Upper lobe of left lung (tissue), 6 donors: ENCODE measurements around the gene BMP8B. TPM values are rescaled to one million over a fixed set of nuclear protein-coding genes. Genes with fewer than 3 reads are reported as not detected.

Experiments
- ATAC-seq, 2 donors: fragments of 200-7000 bp; cut with Tn5 transposase; one replicate each; pipeline ENCODE4 v1.9.1; 2022; ENCODE audit warnings: mild to moderate bottlenecking in 2 of 2, moderate library complexity in 2 of 2; ENCODE audit not compliant: low FRiP score in 2 of 2
- DNase-seq, 2 donors: peaks; one replicate each; pipeline ENCODE4 v3.0.0-alpha.2; 2019 to 2020
- H3K27ac ChIP-seq, 4 donors: fragments of 200-600 bp; sonication (generic); one replicate each; pipeline ENCODE4 v1.5.1; 2016 to 2019
- H3K27me3 ChIP-seq, 4 donors: fragments of 200-600 bp; sonication (generic); one replicate each; pipeline ENCODE4 v1.5.1; 2017 to 2019
- H3K36me3 ChIP-seq, 4 donors: fragments of 200-600 bp; sonication (generic); one replicate each; pipeline ENCODE4 v1.5.1; 2016 to 2019
- H3K4me1 ChIP-seq, 4 donors: fragments of 200-600 bp; sonication (generic); one replicate each; pipeline ENCODE4 v1.5.1; 2018 to 2019
- H3K4me3 ChIP-seq, 4 donors: fragments of 200-600 bp; sonication (generic); one replicate each; pipeline ENCODE4 v1.5.1; 2017 to 2019; ENCODE audit warnings: mild to moderate bottlenecking in 2 of 4, moderate library complexity in 1 of 4
- H3K9me3 ChIP-seq, 4 donors: fragments of 200-600 bp; sonication (generic); one replicate each; pipeline ENCODE4 v1.5.1; 2018 to 2019
- CTCF ChIP-seq, 6 experiments: fragments of 450-650 bp in 4 of 6; fragments of 200-600 bp in 2 of 6; sonication (generic) in 2 of 6; IDR thresholded peaks; one replicate each; pipeline ENCODE4 v1.5.1; 2016 to 2019; ENCODE audit warnings: antibody characterized with exemption in 6 of 6
- EP300 ChIP-seq, 4 donors: sonication (generic); formaldehyde crosslinking; IDR thresholded peaks; one replicate each; pipeline ENCODE4 v1.5.1; 2017; ENCODE audit warnings: antibody characterized with exemption in 4 of 4, control low read depth in 2 of 4
- POLR2A ChIP-seq, 4 donors: fragments of 450-650 bp; IDR thresholded peaks; one replicate each; pipeline ENCODE4 v1.5.1; 2016 to 2017; ENCODE audit warnings: antibody characterized with exemption in 4 of 4, mild to moderate bottlenecking in 2 of 4
- POLR2AphosphoS5 ChIP-seq, 2 donors: sonication (generic); formaldehyde crosslinking; IDR thresholded peaks; one replicate each; pipeline ENCODE4 v1.5.1; 2017; ENCODE audit warnings: antibody characterized with exemption in 2 of 2
- WGBS, 2 donors: methylation state at CpG; one replicate each; pipeline ENCODE4 v1.1.5; 2017 to 2018; 5-methylcytosine and 5-hydroxymethylcytosine counted together
- total RNA-seq, 6 donors: library from RNA; depleted of rRNA in 4 of 6; stranded (reverse); fragments of >200 nt in 4 of 6; gene quantifications; one replicate each; pipeline versions ENCODE4 v1.1.0 to v1.2.1, GENCODE V29; 2016 to 2021
- donor health status: DM: no; HTN: no; CAD: no; lungs with moderate emphysema.
- donor health status: DM: no; HTN: yes; CAD: no; lungs with severe emphysema.

The BMP8B gene
- total RNA-seq, 6 donors from 2014 or later = 1.2 to 5.2 (median 2.3) TPM

GRCh38 chr1:39759436-39759726, 29.3 kb downstream of the BMP8B start:
- Histone ChIP-seq H3K36me3 (peaks cover 11 to 49% (median 33%) of the 10 kb centered on the region in 4 donors), H3K27me3 (no peaks in the 10 kb centered on the region), H3K9me3 (no peaks in the 10 kb centered on the region), H3K27ac (no peak overlapping the region), H3K4me1 (no peaks in the 10 kb centered on the region), H3K4me3 (no peak overlapping the region)
- DNase-seq (no peak), ATAC-seq (no peak)
- no peak for TF ChIP-seq EP300 (IDR thresholded peaks at IDR 0.05)
- TF ChIP-seq POLR2AphosphoS5 (IDR thresholded peaks at IDR 0.05) = no peak
- no peak for TF ChIP-seq POLR2A (IDR thresholded peaks at IDR 0.05)
- no peak for TF ChIP-seq CTCF (IDR thresholded peaks at IDR 0.05)

GRCh38 chr1:39758556-39759435, 29.9 kb downstream of the BMP8B start:
- TF ChIP-seq POLR2A (IDR thresholded peaks at IDR 0.05) (no peak), CTCF (IDR thresholded peaks at IDR 0.05) (no peak)
- no peaks in the 10 kb centered on the region for H3K9me3 ChIP-seq
- H3K36me3 ChIP-seq = peaks cover 16 to 54% (median 39%) of the 10 kb centered on the region in 4 donors
- ATAC-seq (no peak), DNase-seq (peak in 1 of 2 donors; percentile 39)
- H3K4me3 ChIP-seq = no peak overlapping the region
- 93 to 94% methylated on average over 6 to 11 of the region's 16 CpGs for WGBS, 2 donors
- H3K4me1 ChIP-seq = no peaks in the 10 kb centered on the region
- no peaks in the 10 kb centered on the region for H3K27me3 ChIP-seq
- no peak overlapping the region for H3K27ac ChIP-seq

- no peak overlapping the region for H3K27ac ChIP-seq
- no peaks in the 10 kb centered on the region for H3K9me3 ChIP-seq
- no peak overlapping the region for H3K4me3 ChIP-seq
- ATAC-seq (no peak), DNase-seq (no peak)
- WGBS, 2 donors = 81 to 91% methylated on average over 5 of the region's 5 CpGs
- H3K27me3 ChIP-seq = no peaks in the 10 kb centered on the region
- TF ChIP-seq CTCF (IDR thresholded peaks at IDR 0.05) = no peak
- no peak for TF ChIP-seq POLR2A (IDR thresholded peaks at IDR 0.05)
- TF ChIP-seq EP300 (IDR thresholded peaks at IDR 0.05) = no peak
- TF ChIP-seq POLR2AphosphoS5 (IDR thresholded peaks at IDR 0.05) = no peak
- no peaks in the 10 kb centered on the region for H3K4me1 ChIP-seq
- H3K36me3 ChIP-seq = peaks cover 27 to 67% (median 52%) of the 10 kb centered on the region in 4 donors
Observed at GRCh38 chr1:39757501-39757900, 31.2 kb downstream of the BMP8B start.

- H3K9me3 ChIP-seq = no peaks in the 10 kb centered on the region
- TF ChIP-seq EP300 (IDR thresholded peaks at IDR 0.05) (no peak), CTCF (IDR thresholded peaks at IDR 0.05) (no peak)
- no peaks in the 10 kb centered on the region for H3K27me3 ChIP-seq
- WGBS, 2 donors = 88 to 91% methylated on average over 6 to 9 of the region's 9 CpGs
- peak in 1 of 2 donors; percentile 22 for DNase-seq
- ATAC-seq = no peak
- H3K27ac ChIP-seq = no peak overlapping the region
- no peak overlapping the region for H3K4me3 ChIP-seq
- H3K36me3 ChIP-seq = peaks cover 39 to 81% (median 66%) of the 10 kb centered on the region in 4 donors
- H3K4me1 ChIP-seq = no peaks in the 10 kb centered on the region
Observed at GRCh38 chr1:39755965-39756659, 32.6 kb downstream of the BMP8B start.
